NCI-H460 (cell line): ENCODE data around the gene CDC20. TPM values are rescaled to one million over a fixed set of nuclear protein-coding genes. Genes with fewer than 3 reads are reported as not detected.
"Not testable (repeated sequence)": the region's sequence is repeated elsewhere in the genome, so short reads cannot be mapped to it uniquely, and the experiment has no call there.

Experiments used
- DNase-seq: peaks from one replicate; pipeline ENCODE4 v3.0.0-alpha.2; 2016; ENCODE audit warnings: low read depth; ENCODE audit errors: extremely low read depth
- total RNA-seq: library from RNA; depleted of rRNA; stranded (reverse); fragments of >200 nt; shearing (Covaris generic); gene quantifications from 2 replicates; pipeline ENCODE4 v1.2.3, GENCODE V29; 2014

CDC20 gene
- total RNA-seq, 1 experiment from 2014 or later, result 84.7 TPM

DNA sequence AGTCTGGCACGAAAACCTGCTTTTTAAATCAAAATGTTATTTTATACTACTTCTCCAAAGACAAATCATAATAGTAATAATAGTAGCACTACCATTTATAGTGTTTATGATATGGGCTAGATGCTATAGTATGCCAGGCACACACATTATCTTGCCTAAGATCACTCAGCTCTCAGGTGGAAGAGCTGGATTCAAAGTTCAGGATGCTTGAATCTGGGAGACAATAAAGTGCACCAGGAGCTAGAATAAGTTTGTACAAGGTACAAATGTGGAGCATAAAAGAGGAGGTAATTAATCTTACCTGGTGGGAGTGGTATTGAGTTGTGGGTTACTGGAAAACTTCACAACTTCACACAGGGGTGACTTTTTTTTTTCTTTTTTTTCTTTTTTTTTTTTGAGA lies 19.1 kb downstream of the CDC20 start:
- no peak for DNase-seq

DNA sequence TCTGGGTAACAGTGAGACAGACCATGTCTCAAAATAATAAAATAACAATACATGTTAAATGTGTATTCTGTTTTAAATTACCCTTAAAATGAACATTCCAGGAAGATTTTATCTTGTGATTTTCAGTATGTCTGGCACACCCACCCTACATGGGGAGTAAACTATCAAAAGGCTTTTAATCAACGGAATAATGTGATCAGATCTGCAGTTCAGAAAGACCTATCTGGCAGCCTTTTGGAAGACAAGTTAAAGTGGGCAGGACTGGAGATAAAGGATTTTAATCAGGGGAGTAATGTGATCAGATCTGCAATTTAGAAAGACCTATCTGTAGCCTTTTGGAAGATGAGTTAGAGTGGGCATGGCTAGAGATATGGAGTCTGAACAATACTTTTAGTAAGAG lies 20.7 kb downstream of the CDC20 start:
- no peak for DNase-seq

DNA sequence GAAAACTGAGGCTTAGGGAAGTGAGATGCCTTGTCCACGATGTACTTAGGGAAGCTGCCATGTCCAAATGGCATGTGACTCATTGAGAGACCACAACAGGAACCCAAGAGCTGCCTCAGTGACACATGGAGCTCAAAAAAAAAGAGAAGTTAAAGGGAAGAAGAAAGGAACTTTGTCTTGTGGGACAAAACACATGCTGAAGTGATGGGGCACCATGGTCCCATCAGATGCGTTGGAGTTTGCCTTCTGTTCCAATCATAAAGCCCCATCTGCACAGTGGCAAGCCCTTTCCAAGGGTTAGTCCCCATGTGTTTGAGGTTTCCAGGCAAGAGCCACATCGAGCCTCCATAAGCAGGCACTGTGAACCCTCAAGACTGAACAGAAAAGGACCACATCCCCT lies 22.8 kb downstream of the CDC20 start:
- no peak for DNase-seq

GRCh38 chr1:43382027-43382779 lies 23.4 kb downstream of the CDC20 start:
- DNase-seq, result no peak

- DNase-seq, result no peak
Measured at GRCh38 chr1:43383449-43383848, 24.7 kb downstream of the CDC20 start.

DNA sequence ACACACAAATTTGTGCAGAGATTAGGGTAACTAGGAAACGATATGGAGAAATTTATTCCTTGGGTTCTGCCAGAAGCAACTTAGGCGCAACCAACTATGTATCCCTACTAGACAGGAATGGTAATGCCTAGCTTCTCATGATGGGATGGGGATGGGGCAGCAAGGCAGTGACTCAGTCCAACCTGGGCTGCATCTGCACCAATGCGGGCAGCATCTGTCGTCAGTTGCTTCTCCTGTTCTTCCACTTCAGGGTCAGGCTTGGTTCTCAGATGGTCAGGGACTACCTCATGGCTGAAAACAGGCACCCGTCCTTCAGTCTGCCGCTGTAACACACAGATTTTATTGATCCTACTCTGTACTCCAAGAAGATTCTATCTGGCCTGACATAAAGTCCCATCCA lies 27.9 kb downstream of the CDC20 start:
- no peak for DNase-seq

- no peak for DNase-seq
Measured at GRCh38 chr1:43387976-43388599, 29.3 kb downstream of the CDC20 start.

DNA sequence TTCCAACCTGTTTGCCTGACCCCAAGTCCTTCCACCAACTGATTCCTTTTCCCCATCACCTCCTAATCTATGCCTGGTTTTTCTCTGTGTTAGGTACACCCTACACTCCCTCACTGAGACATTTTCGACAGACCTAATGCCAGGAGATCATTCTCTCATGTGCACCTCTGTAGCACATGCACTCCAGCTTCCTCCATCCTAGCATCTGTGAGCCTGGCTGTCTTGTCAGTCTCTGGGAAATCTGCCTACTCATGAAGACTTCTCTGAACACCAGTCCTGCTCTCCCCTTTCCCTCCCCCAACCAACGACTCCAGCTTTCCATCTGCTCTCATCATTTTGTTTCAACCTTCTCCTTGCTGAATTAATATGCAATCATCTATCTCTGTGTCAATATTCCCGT lies 29.8 kb downstream of the CDC20 start:
- DNase-seq, result no peak

DNA sequence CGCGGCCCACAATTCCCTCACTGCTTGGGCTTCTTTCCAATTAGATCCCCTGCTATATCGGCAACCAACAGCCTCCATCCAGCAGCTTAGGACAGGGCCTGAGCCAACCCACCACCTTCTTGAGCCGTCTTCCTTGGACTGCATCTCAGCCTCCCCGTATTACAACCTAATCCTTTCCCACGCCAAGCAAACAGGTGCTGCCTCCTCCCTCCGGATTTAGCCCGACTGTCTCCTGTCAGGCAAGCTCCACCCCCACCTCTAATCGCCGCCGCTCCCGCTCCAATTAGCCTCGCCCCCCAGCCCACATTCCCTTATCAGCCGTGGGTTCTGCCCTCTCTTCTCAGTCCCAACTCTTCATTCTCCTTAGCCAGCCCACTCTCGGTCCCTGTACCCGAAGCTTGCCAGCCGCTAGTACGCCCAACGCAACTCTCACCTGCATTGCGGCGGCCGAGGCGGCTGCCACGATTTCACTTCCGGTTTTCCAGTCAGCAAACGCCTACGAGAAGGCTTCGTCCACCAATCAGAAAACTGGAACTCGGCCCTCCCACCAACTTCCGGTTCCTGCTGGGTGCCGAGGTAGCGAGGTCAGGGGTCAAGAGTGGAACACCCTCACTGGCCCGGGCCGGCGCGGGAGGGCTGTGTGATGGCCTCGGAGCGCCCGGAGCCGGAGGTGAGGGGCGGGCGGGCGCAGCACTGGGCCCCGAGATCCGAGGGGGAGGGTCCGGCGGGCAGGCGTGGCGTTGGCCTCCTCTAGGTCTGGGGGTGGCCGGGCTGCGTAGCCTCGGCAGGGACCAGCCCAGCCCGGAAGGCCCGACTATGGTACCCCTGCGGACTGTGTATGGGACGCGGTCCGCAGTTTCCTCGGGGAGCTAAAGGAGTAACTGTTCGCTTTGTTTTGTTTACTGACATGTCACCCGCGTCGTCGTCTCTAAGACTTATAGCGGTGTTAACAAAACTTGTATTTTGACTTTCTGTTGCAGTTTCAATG lies 30.8 kb downstream of the CDC20 start, which contains the start of the genes MED8 and SZT2:
MED8 (minus strand) TSS at position 475 of the 988 bp plus-strand sequence; CDS start at position 439, 36 bp downstream.
SZT2 (plus strand) TSS at position 574 of the 988 bp plus-strand sequence; CDS start at position 644, 70 bp downstream.
- peak; percentile 92 for DNase-seq

GRCh38 chr1:43392702-43393101 lies 33.9 kb downstream of the CDC20 start:
- no peak for DNase-seq

- DNase-seq, result no peak
Measured at GRCh38 chr1:43395523-43395922, 36.7 kb downstream of the CDC20 start.

- no peak for DNase-seq
Measured at GRCh38 chr1:43396059-43396458, 37.3 kb downstream of the CDC20 start.

- DNase-seq, result no peak
Measured at GRCh38 chr1:43398227-43398626, 39.4 kb downstream of the CDC20 start.

- not testable (repeated sequence) for DNase-seq
Measured at GRCh38 chr1:43400441-43400840, 41.7 kb downstream of the CDC20 start.

GRCh38 chr1:43402089-43402865 lies 43.5 kb downstream of the CDC20 start:
- no peak for DNase-seq

- no peak for DNase-seq
Measured at GRCh38 chr1:43404353-43404752, 45.6 kb downstream of the CDC20 start.

DNA sequence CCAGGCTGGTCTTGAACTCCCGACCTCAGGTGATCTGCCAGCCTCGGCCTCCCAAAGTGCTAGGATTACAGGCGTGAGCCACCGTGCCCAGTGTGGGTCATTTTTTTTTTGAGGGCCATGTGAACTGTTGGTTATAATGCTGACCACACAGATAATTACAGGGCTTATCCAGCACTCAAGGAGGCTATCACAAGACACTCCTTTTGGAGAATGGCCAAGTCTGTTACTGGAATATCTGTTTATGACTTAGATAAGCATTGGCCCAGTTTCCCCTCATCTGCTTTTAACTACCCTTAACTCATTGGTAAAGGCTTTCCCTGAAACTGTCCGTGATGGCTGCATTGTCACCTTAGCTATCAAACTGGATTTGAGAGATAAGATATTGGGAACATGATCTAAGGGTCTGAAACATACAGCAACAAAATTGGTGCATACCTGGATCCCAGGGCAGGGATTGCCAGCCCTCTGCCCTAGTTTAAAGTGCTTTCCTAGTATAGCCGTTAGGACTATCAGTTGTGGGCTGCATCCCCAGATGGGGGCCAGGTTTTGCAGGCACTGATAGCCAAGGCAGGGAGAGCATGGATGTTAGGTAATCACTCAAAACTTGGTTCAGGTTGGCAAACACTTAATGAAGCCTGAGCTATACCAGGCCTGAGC lies 46.6 kb downstream of the CDC20 start:
- DNase-seq, result no peak

- DNase-seq, result no peak
Measured at GRCh38 chr1:43405876-43406234, 47.1 kb downstream of the CDC20 start.

- no peak for DNase-seq
Measured at GRCh38 chr1:43410571-43410970, 51.8 kb downstream of the CDC20 start.
